IMR-90 (cell line): ENCODE measurements around the gene ERICH6B. TPM values are rescaled to one million over a fixed set of nuclear protein-coding genes. Genes with fewer than 3 reads are reported as not detected.

Source experiments
- ATAC-seq: fragments of 200-7000 bp; cut with Tn5 transposase; 2 replicates; pipeline ENCODE4 v1.9.1; 2020; ENCODE audit warnings: low read depth, mild to moderate bottlenecking, moderate library complexity
- BruUV-seq: library from RNA; stranded (reverse); fragments of 400-500 nt; replicated peaks from 2 replicates; lab custom pipeline; 2021; lab: Mats Ljungman, UMichigan
- CTCF ChIA-PET: fragments of 300-600 bp; formaldehyde crosslinking; extraction: SDS; loops from one replicate; lab custom pipeline; 2021; ENCODE audit warnings: antibody characterized with exemption; lab: Yijun Ruan, JAX
- POLR2A ChIA-PET: fragments of 300-600 bp; sonication (Branson Sonifier 250); formaldehyde crosslinking; loops from one replicate; lab custom pipeline; 2022; ENCODE audit warnings: antibody characterized with exemption; ENCODE audit not compliant: unreplicated experiment; lab: Charles Lee
- DNase-seq: peaks from one replicate; pipeline ENCODE4 v3.0.0; 2013
- H2AFZ ChIP-seq: replicated peaks from 2 replicates; pipeline ENCODE3; 2013; ENCODE audit warnings: low read length, mild to moderate bottlenecking; ENCODE audit not compliant: poor library complexity
- H2AK5ac ChIP-seq: 2 replicates; pipeline ENCODE4 v1.6.1; 2013; ENCODE audit warnings: low read depth, low read length, inconsistent platforms
- H2AK9ac ChIP-seq: replicated peaks from 2 replicates; pipeline ENCODE3; 2013; ENCODE audit warnings: mild to moderate bottlenecking, low read depth, low read length, moderate library complexity; ENCODE audit not compliant: poor library complexity
- H2BK120ac ChIP-seq: 2 replicates; pipeline ENCODE4 v1.6.1; 2013; ENCODE audit warnings: low read depth, low read length, inconsistent platforms
- H2BK15ac ChIP-seq: 3 replicates; pipeline ENCODE4 v1.6.1; 2013; ENCODE audit warnings: low read depth, low read length, inconsistent platforms
- H2BK20ac ChIP-seq: 2 replicates; pipeline ENCODE4 v1.6.1; 2013; ENCODE audit warnings: low read depth, mild to moderate bottlenecking, inconsistent platforms, low read length, moderate library complexity
- H2BK5ac ChIP-seq: 2 replicates; pipeline ENCODE4 v1.6.1; 2013; ENCODE audit warnings: mild to moderate bottlenecking, low read depth, low read length, inconsistent platforms; ENCODE audit not compliant: poor library complexity, severe bottlenecking
- H3K14ac ChIP-seq: replicated peaks from 2 replicates; pipeline ENCODE4 v1.6.1; 2013; ENCODE audit warnings: low read depth, low read length, inconsistent platforms
- H3K18ac ChIP-seq: 2 replicates; pipeline ENCODE4 v1.6.1; 2013; ENCODE audit warnings: low read depth, low read length, control low read depth
- H3K23ac ChIP-seq: 2 replicates; pipeline ENCODE4 v1.6.1; 2013; ENCODE audit warnings: low read depth, low read length, inconsistent platforms
- H3K27ac ChIP-seq: 2 replicates; pipeline ENCODE4 v1.5.1; 2013; ENCODE audit warnings: mild to moderate bottlenecking, control low read depth, low read length; ENCODE audit not compliant: insufficient read depth
- H3K27me3 ChIP-seq: 2 replicates; pipeline ENCODE4 v1.6.1; 2013; ENCODE audit warnings: low read length; ENCODE audit not compliant: control insufficient read depth, insufficient read depth
- H3K36me3 ChIP-seq: 2 replicates; pipeline ENCODE4 v1.6.1; 2013; ENCODE audit warnings: low read length, mixed read lengths; ENCODE audit not compliant: control insufficient read depth, insufficient read depth
- H3K4ac ChIP-seq: 2 replicates; pipeline ENCODE4 v1.6.1; 2013; ENCODE audit warnings: low read depth, low read length, inconsistent platforms
- H3K4me1 ChIP-seq: 2 replicates; pipeline ENCODE4 v1.6.1; 2013; ENCODE audit warnings: low read length, mixed read lengths; ENCODE audit not compliant: control insufficient read depth, insufficient read depth
- H3K4me2 ChIP-seq: 2 replicates; pipeline ENCODE4 v1.6.1; 2013; ENCODE audit warnings: low read depth, mild to moderate bottlenecking, control low read depth, low read length, moderate library complexity
- H3K4me3 ChIP-seq: 2 replicates; pipeline ENCODE4 v1.5.1; 2013; ENCODE audit warnings: low read depth, mild to moderate bottlenecking, control low read depth, low read length, moderate library complexity; ENCODE audit not compliant: insufficient read depth
- H3K56ac ChIP-seq: 2 replicates; pipeline ENCODE4 v1.6.1; 2013; ENCODE audit warnings: low read length, inconsistent platforms; ENCODE audit not compliant: insufficient read depth; ENCODE audit errors: extremely low read depth
- H3K79me1 ChIP-seq, 2 experiments: 2 replicates each; pipeline ENCODE4 v1.6.1; 2013; ENCODE audit warnings: low read length in 2 of 2, inconsistent platforms in 1 of 2, low read depth in 1 of 2
- H3K9ac ChIP-seq: 2 replicates; pipeline ENCODE4 v1.6.1; 2013; ENCODE audit warnings: low read depth, low read length, control low read depth
- H3K9me1 ChIP-seq: 2 replicates; pipeline ENCODE4 v1.6.1; 2013; ENCODE audit warnings: low read length, inconsistent platforms; ENCODE audit not compliant: insufficient read depth
- H3K9me3 ChIP-seq: 2 replicates; pipeline ENCODE4 v1.6.1; 2013; ENCODE audit warnings: low read length; ENCODE audit not compliant: control insufficient read depth, insufficient read depth
- H4K20me1 ChIP-seq: 2 replicates; pipeline ENCODE4 v1.6.1; 2013; ENCODE audit warnings: low read length, inconsistent platforms; ENCODE audit not compliant: insufficient read depth
- H4K5ac ChIP-seq: 2 replicates; pipeline ENCODE4 v1.6.1; 2013; ENCODE audit warnings: mild to moderate bottlenecking, low read depth, low read length, control low read depth
- H4K8ac ChIP-seq, 2 experiments: 2 replicates each; pipeline ENCODE4 v1.6.1; 2013; ENCODE audit warnings: low read depth in 2 of 2, low read length in 2 of 2, control low read depth in 1 of 2, inconsistent platforms in 1 of 2
- H4K91ac ChIP-seq: 2 replicates; pipeline ENCODE4 v1.6.1; 2013; ENCODE audit warnings: low read depth, low read length, inconsistent platforms; ENCODE audit not compliant: insufficient read depth
- CEBPB ChIP-seq: IDR thresholded peaks from 2 replicates; pipeline ENCODE4 v1.6.1; 2012; ENCODE audit warnings: low read depth, low read length, improper control_type of control experiment
- ELK1 ChIP-seq: fragments of 150-350 bp; IDR thresholded peaks from 2 replicates; pipeline ENCODE4 v1.6.1; 2016; ENCODE audit warnings: low read depth, mild to moderate bottlenecking, low read length, moderate library complexity, borderline replicate concordance
- POLR2A ChIP-seq: IDR thresholded peaks from 2 replicates; pipeline ENCODE4 v1.6.1; 2012; ENCODE audit warnings: mild to moderate bottlenecking, low read depth, low read length
- WGBS, 2 experiments: methylation state at CpG; one replicate each; pipeline versions ENCODE4 v1.1.5 to v1.1.7; 2013; ENCODE audit warnings: missing lambda C conversion rate in 2 of 2; ENCODE audit not compliant: insufficient read length in 1 of 2; ENCODE audit errors: extremely low coverage in 2 of 2; 5-methylcytosine and 5-hydroxymethylcytosine counted together
- dilution Hi-C: fragments of 300-500 bp; cut with HindIII; formaldehyde crosslinking; loops from one replicate; pipeline ENCODE4 v1.14.3; 2018; ENCODE audit warnings: low sequenced_read_pairs; ENCODE audit not compliant: unreplicated experiment
- in situ Hi-C: fragments of 300-500 bp; cut with MboI; formaldehyde crosslinking; loops from 3 replicates; pipeline ENCODE4 v1.14.3; 2019; ENCODE audit warnings: low sequenced_read_pairs, inconsistent platforms, mixed read lengths
- intact Hi-C: fragments of 100-400 bp; cut with micrococcal nuclease; formaldehyde crosslinking; loops from 2 replicates; pipeline ENCODE4 v1.10.0; 2022
- polyA plus RNA-seq, 3 experiments: library from polyadenylated mRNA; depleted of rRNA; stranded (reverse); fragments of >200 nt; gene quantifications; 2 replicates each; pipeline ENCODE4 v1.2.3, GENCODE V29; 2012; ENCODE audit warnings: low replicate concordance in 1 of 3
- total RNA-seq: library from RNA; depleted of rRNA; stranded (reverse); fragments of >200 nt; gene quantifications from 2 replicates; pipeline ENCODE4 v1.2.3, GENCODE V29; 2012

Gene ERICH6B
- total and polyA plus RNA-seq, 2 of the 4 experiments (the other 2 are of a cell fraction) = not detected

GRCh38 chr13:45621950-45622349 is 6.4 kb upstream of the ERICH6B start:
- Histone ChIP-seq H3K18ac (no peak overlapping the region), H3K4me2 (no peak overlapping the region), H3K27ac (no peak overlapping the region), H2BK120ac (no peak overlapping the region), H3K56ac (no peak overlapping the region), H3K4ac (no peak overlapping the region), H3K4me1 (no peaks in the 10 kb centered on the region), H3K36me3 (no peaks in the 10 kb centered on the region), H3K23ac (no peak overlapping the region), H4K8ac (no peak overlapping the region), H4K20me1 (no peaks in the 10 kb centered on the region), H3K79me1 (no peaks in the 10 kb centered on the region), H3K14ac (no peak overlapping the region), H3K9me1 (no peaks in the 10 kb centered on the region), H2AK5ac (no peak overlapping the region), H3K9ac (no peak overlapping the region), H2BK20ac (no peak overlapping the region), H4K5ac (no peak overlapping the region), H2AFZ (no peak overlapping the region), H4K91ac (no peak overlapping the region), H2BK15ac (no peak overlapping the region), H3K4me3 (no peak overlapping the region), H3K9me3 (no peaks in the 10 kb centered on the region), H3K27me3 (peaks cover 24% of the 10 kb centered on the region), H2BK5ac (no peak overlapping the region), H2AK9ac (no peak overlapping the region)
- ChIA-PET POLR2A (no interaction called here), CTCF (interaction anchor here (1.2 kb wide), 1 partner anchor 9 kb away, joined by 4 read pairs; no protein-coding TSS in a partner anchor)
- DNase-seq = no peak
- BruUV-seq = no TSS peak
- WGBS, 2 experiments = no CpG with 5 or more reads among the region's 6 CpGs
- intact Hi-C loops (loop anchor here (5.0 kb wide), 1 partner anchor 250 kb away; no protein-coding TSS in a partner anchor), in situ Hi-C loops (loop anchor here (10.0 kb wide), 1 partner anchor 503 kb away; no protein-coding TSS in a partner anchor), dilution Hi-C loops (no loop called here)
- TF ChIP-seq CEBPB = no peak
- no peak for TF ChIP-seq ELK1
- TF ChIP-seq POLR2A = no peak
- ATAC-seq = no peak
